Activated naive CD8-positive, alpha-beta T cell treated with anti-CD3 and anti-CD28 coated beads, Interleukin-2, amount 50 U/mL, for 16 hours (primary cell): ENCODE measurements around the gene ENAH.

Experiments
- DNase-seq: peaks from one replicate; pipeline ENCODE4 v3.0.0-alpha.2; 2020; ENCODE audit warnings: low read depth, low spot score

The ENAH gene

GRCh38 chr1:225504776-225505175, 148.1 kb downstream of the ENAH start:
- DNase-seq, result no peak

GRCh38 chr1:225500624-225501192, 152.2 kb downstream of the ENAH start:
- no peak for DNase-seq

GRCh38 chr1:225498549-225499136, 154.3 kb downstream of the ENAH start:
- DNase-seq, result no peak

GRCh38 chr1:225494789-225495359, 158.0 kb downstream of the ENAH start:
- no peak for DNase-seq

GRCh38 chr1:225493591-225494246, 159.2 kb downstream of the ENAH start:
- no peak for DNase-seq

- DNase-seq, result no peak
Measured at GRCh38 chr1:225488676-225489075, 164.2 kb downstream of the ENAH start.

GRCh38 chr1:225486856-225487255, 166.1 kb downstream of the ENAH start:
- DNase-seq, result no peak

- DNase-seq, result no peak
Measured at GRCh38 chr1:225485991-225486530, 166.9 kb downstream of the ENAH start.

GRCh38 chr1:225485226-225485625, 167.7 kb downstream of the ENAH start:
- DNase-seq, result no peak

GRCh38 chr1:225484657-225485214, 168.2 kb downstream of the ENAH start:
- no peak for DNase-seq

GRCh38 chr1:225483818-225484656, 168.9 kb downstream of the ENAH start:
- no peak for DNase-seq

GRCh38 chr1:225482421-225482950, 170.4 kb downstream of the ENAH start:
- no peak for DNase-seq

GRCh38 chr1:225481738-225482137, 171.2 kb downstream of the ENAH start:
- DNase-seq, result no peak

- peak; percentile 19 for DNase-seq
Measured at GRCh38 chr1:225480825-225481434, 172.0 kb downstream of the ENAH start.

- no peak for DNase-seq
Measured at GRCh38 chr1:225479996-225480720, 172.8 kb downstream of the ENAH start.

- DNase-seq, result no peak
Measured at GRCh38 chr1:225479341-225479740, 173.6 kb downstream of the ENAH start.

- no peak for DNase-seq
Measured at GRCh38 chr1:225477296-225477911, 175.5 kb downstream of the ENAH start.

- no peak for DNase-seq
Measured at GRCh38 chr1:225476538-225476988, 176.4 kb downstream of the ENAH start.

GRCh38 chr1:225476100-225476511, 176.8 kb downstream of the ENAH start:
- no peak for DNase-seq
